ENCODE data around the gene CDON. TPM values are rescaled to one million over a fixed set of nuclear protein-coding genes. Genes with fewer than 3 reads are reported as not detected.

The CDON gene
- total and polyA plus RNA-seq, 2 donors (not counting 3 experiments of a cell fraction or from before 2014, with no cell fraction given), result 1.6 to 3.8 TPM

DNA sequence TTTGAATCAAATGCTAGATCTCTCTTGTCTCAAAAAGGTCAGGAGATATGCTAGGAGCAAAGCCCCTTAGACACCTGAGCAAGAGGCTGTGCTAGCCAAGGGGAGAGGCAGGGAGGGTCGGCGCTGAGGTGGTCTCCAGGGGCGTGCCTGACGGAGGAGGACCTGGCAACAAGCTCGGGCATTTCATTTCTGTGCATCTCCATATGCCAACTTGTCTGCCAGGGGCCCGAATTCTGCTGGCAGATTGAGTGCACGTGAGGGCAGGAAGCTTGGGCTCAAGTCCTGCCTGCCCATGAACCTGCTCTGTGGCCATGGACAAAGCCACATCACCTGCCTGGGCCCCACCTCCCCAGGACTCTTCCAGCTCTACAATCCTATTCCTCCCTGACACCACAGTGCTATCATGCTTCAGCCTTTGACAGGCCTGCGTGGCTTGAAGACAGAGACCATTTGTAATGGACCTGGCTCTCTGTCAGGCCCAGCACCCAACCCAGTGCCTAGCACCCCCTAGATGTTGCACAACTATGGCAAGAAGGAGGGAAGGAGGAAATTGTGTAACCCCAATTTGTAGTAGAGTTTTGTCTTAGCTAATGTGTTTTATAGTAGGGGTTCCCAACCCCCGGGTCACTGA, 133.1 kb downstream of the CDON start:
- Histone ChIP-seq H3K27ac (ENCODE audit: insufficient read depth, low read depth, low read length) (no peak overlapping the region), H3K79me2 (ENCODE audit: control insufficient read depth, insufficient read depth, low read length) (no peaks in the 10 kb centered on the region), H3K4me3 (replicated peaks in 1 of 3; ENCODE audit: insufficient read depth in 1 of 3, low read depth in 1 of 3, low read length in 3 of 3) (no peak overlapping the region), H4K20me1 (replicated peaks; ENCODE audit: control insufficient read depth, extremely low read depth, insufficient read depth, low read length) (no peaks in the 10 kb centered on the region), H2AFZ (ENCODE audit: low read depth, low read length) (no peak overlapping the region), H3K4me2 (ENCODE audit: insufficient read depth, low read length) (no peak overlapping the region), H3K9me3 (replicated peaks; ENCODE audit: control insufficient read depth, insufficient read depth, low read length) (no peaks in the 10 kb centered on the region), H3K9ac (replicated peaks; ENCODE audit: extremely low read depth, insufficient read depth, low read length) (no peak overlapping the region), H3K27me3 (ENCODE audit: control insufficient read depth in 2 of 2, insufficient read depth in 2 of 2, low read length in 2 of 2) (peaks cover 2 to 4% of the 10 kb centered on the region in 2 experiments), H3K36me3 (ENCODE audit: control insufficient read depth in 2 of 2, extremely low read depth in 1 of 2, insufficient read depth in 2 of 2, low read length in 2 of 2) (no peaks in the 10 kb centered on the region), H3K4me1 (ENCODE audit: control insufficient read depth, extremely low read depth, insufficient read depth, low read length) (no peaks in the 10 kb centered on the region), H3K9me1 (replicated peaks; ENCODE audit: control insufficient read depth, extremely low read depth, insufficient read depth, low read length) (no peaks in the 10 kb centered on the region)
- intact Hi-C loops (cut with micrococcal nuclease), result loop anchor here (10.0 kb wide), 1 partner anchor 335 kb away; the partner anchor contains the start of genes FOXRED1 and SRPRA
- dilution Hi-C loops (cut with MboI; ENCODE audit: extremely low pct_ligation_motif_present, low sequenced_read_pairs), result no loop called here
- TF ChIP-seq JUN (IDR thresholded peaks at IDR 0.05; ENCODE audit: borderline replicate concordance, insufficient read depth, insufficient read length, low read depth), result no peak
- TF ChIP-seq GATA2 (IDR thresholded peaks at IDR 0.05; ENCODE audit: insufficient read depth, insufficient read length, low read depth, low read length), result no peak
- no peak for TF ChIP-seq FOS (IDR thresholded peaks at IDR 0.05; ENCODE audit: borderline replicate concordance, insufficient read depth, low read length)
- TF ChIP-seq EZH2 (IDR thresholded peaks at IDR 0.05; ENCODE audit: borderline replicate concordance, low read depth, low read length, severe bottlenecking), result no peak
- no peak for TF ChIP-seq MAX (IDR thresholded peaks at IDR 0.05; ENCODE audit: insufficient read depth, insufficient read length)
- no peak for TF ChIP-seq POLR2AphosphoS5 (IDR thresholded peaks at IDR 0.05; ENCODE audit: insufficient read depth, low read depth, low read length)
- TF ChIP-seq POLR2A (IDR thresholded peaks at IDR 0.05; ENCODE audit: low read depth, low read length), result no peak
- no peak for TF ChIP-seq MYC (IDR thresholded peaks at IDR 0.05; ENCODE audit: low read depth, low read length)
- TF ChIP-seq, protein P1, sequence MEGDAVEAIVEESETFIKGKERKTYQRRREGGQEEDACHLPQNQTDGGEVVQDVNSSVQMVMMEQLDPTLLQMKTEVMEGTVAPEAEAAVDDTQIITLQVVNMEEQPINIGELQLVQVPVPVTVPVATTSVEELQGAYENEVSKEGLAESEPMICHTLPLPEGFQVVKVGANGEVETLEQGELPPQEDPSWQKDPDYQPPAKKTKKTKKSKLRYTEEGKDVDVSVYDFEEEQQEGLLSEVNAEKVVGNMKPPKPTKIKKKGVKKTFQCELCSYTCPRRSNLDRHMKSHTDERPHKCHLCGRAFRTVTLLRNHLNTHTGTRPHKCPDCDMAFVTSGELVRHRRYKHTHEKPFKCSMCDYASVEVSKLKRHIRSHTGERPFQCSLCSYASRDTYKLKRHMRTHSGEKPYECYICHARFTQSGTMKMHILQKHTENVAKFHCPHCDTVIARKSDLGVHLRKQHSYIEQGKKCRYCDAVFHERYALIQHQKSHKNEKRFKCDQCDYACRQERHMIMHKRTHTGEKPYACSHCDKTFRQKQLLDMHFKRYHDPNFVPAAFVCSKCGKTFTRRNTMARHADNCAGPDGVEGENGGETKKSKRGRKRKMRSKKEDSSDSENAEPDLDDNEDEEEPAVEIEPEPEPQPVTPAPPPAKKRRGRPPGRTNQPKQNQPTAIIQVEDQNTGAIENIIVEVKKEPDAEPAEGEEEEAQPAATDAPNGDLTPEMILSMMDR (IDR thresholded peaks at IDR 0.05; ENCODE audit: extremely low read depth in 1 of 2, insufficient read depth in 1 of 2, low read depth in 1 of 2, low read length in 2 of 2), result no peak
- ChIA-PET POLR2A (no interaction called here), CTCF (interaction anchor here (1.0 kb wide), 1 partner anchor 11 kb away, joined by 3 read pairs; no protein-coding TSS in a partner anchor)
- FAIRE-seq, result no peak
- no peak for DNase-seq (ENCODE audit: low read depth, low spot score)
- no TSS peak for BruUV-seq (replicated peaks)
